Ovary (tissue), 9 donors: ENCODE results near the gene PDS5B. TPM values are rescaled to one million over a fixed set of nuclear protein-coding genes. Genes with fewer than 3 reads are reported as not detected.

Experiments used
- DNase-seq, 5 donors: peaks; one replicate each; pipeline ENCODE4 v3.0.0-alpha.2; 2019 to 2020
- H3K27ac ChIP-seq, 2 donors: fragments of 200-600 bp; one replicate each; pipeline versions ENCODE4 v1.5.1 to v1.8.0; 2019 to 2022
- H3K27me3 ChIP-seq: fragments of 200-600 bp; one replicate; pipeline ENCODE4 v1.8.0; 2022
- H3K36me3 ChIP-seq: fragments of 200-600 bp; sonication (generic); one replicate; pipeline ENCODE4 v1.5.1; 2019
- H3K4me1 ChIP-seq: one replicate; pipeline ENCODE4 v1.8.1; 2013; ENCODE audit warnings: mild to moderate bottlenecking, moderate library complexity; ENCODE audit not compliant: insufficient read depth
- H3K4me3 ChIP-seq: fragments of 200-600 bp; sonication (generic); one replicate; pipeline ENCODE4 v1.5.1; 2017
- H3K9me3 ChIP-seq, 2 donors: fragments of 200-600 bp in 1 of 2; sonication (generic) in 1 of 2; one replicate each; pipeline versions ENCODE4 v1.5.1 to v1.8.1; 2013 to 2019; ENCODE audit warnings: mild to moderate bottlenecking in 1 of 2, moderate library complexity in 1 of 2
- EP300 ChIP-seq: sonication (generic); formaldehyde crosslinking; IDR thresholded peaks from one replicate; pipeline ENCODE4 v1.6.1; 2017; ENCODE audit warnings: antibody characterized with exemption
- POLR2A ChIP-seq: fragments of 450-650 bp; IDR thresholded peaks from one replicate; pipeline ENCODE4 v1.6.1; 2017; ENCODE audit warnings: antibody characterized with exemption, mild to moderate bottlenecking, moderate library complexity
- WGBS, 3 donors: extraction: QIAGEN DNeasy Blood & Tissue Kit in 1 of 3; methylation state at CpG; one replicate each; pipeline versions ENCODE4 v1.1.5 to v1.1.7; 2013 to 2017; 5-methylcytosine and 5-hydroxymethylcytosine counted together
- intact Hi-C, 4 donors: fragments of 100-400 bp; cut with DNase I; formaldehyde crosslinking; loops; one replicate each; pipeline versions ENCODE4 v1.11.0 to v1.15.1; 2022 to 2023
- polyA plus RNA-seq, 2 donors: library from polyadenylated mRNA; stranded (reverse); fragments of 200-250 nt in 1 of 2; fragments of 350-450 nt in 1 of 2; fragmentation: Illumina TruSeq in 1 of 2; extraction: RNeasy Lipid Tissue Mini Kit (QIAGEN cat#74804) in 1 of 2; gene quantifications; one replicate each; pipeline ENCODE4 v1.2.3, GENCODE V29; 2013 to 2014
- total RNA-seq, 7 donors: library from RNA; depleted of rRNA in 2 of 7; stranded (reverse); fragments of >200 nt in 2 of 7; fragmentation: NEBNext Ultra II Directional in 3 of 7; extraction: Animal tissue kit (Norgen Biotek cat#: 25700) in 3 of 7; gene quantifications; one replicate each; pipeline versions ENCODE4 v1.1.0 to v1.2.4, GENCODE V29; 2016 to 2023
- TF ChIP-seq, protein P1 (sequence below), 3 donors: fragments of 450-650 bp in 2 of 3; fragments of 200-600 bp in 1 of 3; IDR thresholded peaks; one replicate each; pipeline versions ENCODE4 v1.5.1 to v1.8.0; 2016 to 2022; ENCODE audit warnings: antibody characterized with exemption in 3 of 3, mild to moderate bottlenecking in 1 of 3
- donor health status: DM: no; HTN: no; CAD: no; lungs with moderate emphysema.
- donor health status: DM: no; HTN: no; CAD: no.
- donor health status: Bipolar disorder and iron deficiency.
- donor health status: DM: yes; HTN: yes; CAD: no.
- donor health status: DM: no; HTN: no; CAD: no.
- donor health status: DM: yes; HTN: yes; CAD: no.

Gene PDS5B
- total and polyA plus RNA-seq, 9 donors = 13.6 to 74.9 (median 55.5) TPM

DNA sequence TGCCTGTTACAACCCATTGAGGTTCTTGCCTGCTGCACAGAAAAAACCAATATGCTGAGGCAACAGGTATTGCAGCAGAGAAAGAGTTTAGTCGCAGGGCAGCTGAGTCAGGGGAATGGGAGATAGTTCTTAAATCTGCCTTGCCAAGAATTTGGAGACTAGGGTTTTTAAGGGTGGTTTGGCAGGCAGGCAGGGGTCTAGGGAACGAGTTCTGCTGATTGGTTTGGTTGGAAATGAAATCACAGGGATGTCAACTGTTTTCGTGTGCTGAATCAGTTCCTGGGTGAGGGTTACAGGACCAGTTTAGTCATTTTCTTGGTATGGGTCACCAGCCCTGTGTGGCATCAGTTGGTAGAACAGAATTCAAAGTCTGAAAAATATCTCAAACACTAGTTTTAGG lies 36.6 kb downstream of the PDS5B start:
- TF ChIP-seq EP300 (no peak), POLR2A (no peak)
- TF ChIP-seq, protein P1, sequence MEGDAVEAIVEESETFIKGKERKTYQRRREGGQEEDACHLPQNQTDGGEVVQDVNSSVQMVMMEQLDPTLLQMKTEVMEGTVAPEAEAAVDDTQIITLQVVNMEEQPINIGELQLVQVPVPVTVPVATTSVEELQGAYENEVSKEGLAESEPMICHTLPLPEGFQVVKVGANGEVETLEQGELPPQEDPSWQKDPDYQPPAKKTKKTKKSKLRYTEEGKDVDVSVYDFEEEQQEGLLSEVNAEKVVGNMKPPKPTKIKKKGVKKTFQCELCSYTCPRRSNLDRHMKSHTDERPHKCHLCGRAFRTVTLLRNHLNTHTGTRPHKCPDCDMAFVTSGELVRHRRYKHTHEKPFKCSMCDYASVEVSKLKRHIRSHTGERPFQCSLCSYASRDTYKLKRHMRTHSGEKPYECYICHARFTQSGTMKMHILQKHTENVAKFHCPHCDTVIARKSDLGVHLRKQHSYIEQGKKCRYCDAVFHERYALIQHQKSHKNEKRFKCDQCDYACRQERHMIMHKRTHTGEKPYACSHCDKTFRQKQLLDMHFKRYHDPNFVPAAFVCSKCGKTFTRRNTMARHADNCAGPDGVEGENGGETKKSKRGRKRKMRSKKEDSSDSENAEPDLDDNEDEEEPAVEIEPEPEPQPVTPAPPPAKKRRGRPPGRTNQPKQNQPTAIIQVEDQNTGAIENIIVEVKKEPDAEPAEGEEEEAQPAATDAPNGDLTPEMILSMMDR (IDR thresholded peaks at IDR 0.05) = no peak
- H3K4me3 ChIP-seq = no peak overlapping the region
- H3K27ac ChIP-seq = no peak overlapping the region
- H3K36me3 ChIP-seq = no peaks in the 10 kb centered on the region
- WGBS, 3 donors = 95 to 98% (median 98%) methylated on average over 3 of the region's 3 CpGs
- peaks cover 7% of the 10 kb centered on the region for H3K4me1 ChIP-seq
- H3K9me3 ChIP-seq = no peaks in the 10 kb centered on the region
- no peaks in the 10 kb centered on the region for H3K27me3 ChIP-seq
- no peak for DNase-seq
- intact Hi-C loops = no loop called here

DNA sequence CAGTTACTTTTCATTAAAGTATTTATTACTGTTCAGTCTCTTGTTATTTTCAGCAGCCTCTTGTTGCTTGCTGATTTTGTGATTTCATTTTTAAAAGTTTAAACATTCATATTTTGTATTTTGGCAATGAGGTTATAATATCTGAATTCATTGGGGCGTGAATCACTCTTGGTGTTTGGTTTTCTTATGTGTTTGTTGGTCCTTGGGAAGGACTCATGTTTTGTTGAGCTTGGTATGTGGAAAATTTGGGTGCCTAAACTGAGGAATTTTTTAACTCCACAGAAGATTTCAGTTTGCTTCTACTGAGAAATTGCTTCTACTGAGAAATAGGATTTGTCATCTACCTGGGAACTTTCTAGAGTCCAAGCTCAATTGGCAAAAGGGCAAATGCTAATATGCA lies 38.2 kb downstream of the PDS5B start:
- Histone ChIP-seq H3K4me1 (peaks cover 7% of the 10 kb centered on the region), H3K27ac (no peak overlapping the region), H3K4me3 (no peak overlapping the region), H3K27me3 (no peaks in the 10 kb centered on the region), H3K9me3 (no peaks in the 10 kb centered on the region), H3K36me3 (no peaks in the 10 kb centered on the region)
- 9 to 21% (median 12%) methylated on average over 1 of the region's 1 CpG for WGBS, 3 donors
- intact Hi-C loops = no loop called here
- TF ChIP-seq, protein P1 (IDR thresholded peaks at IDR 0.05) = no peak
- no peak for TF ChIP-seq POLR2A
- no peak for TF ChIP-seq EP300
- no peak for DNase-seq

DNA sequence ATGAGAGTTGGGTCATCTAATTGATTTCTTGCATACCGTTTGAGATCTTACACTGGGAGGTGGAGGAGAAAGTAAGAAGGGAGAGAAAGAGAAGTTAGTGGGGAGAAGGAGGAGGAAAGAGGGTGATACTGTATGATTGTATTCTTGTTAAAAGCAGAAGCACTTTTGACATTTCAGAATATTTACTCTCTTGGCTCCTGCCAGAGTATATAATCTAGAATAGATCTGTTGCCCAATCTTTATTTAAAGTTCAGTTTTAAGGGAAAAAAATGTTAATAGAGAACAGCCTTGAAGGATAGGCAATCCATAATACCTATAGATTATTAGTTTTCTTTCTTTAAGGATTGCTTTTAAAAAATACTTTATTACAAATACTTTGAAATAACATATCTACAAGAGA lies 41.5 kb downstream of the PDS5B start:
- H3K27me3 ChIP-seq = no peaks in the 10 kb centered on the region
- DNase-seq = no peak
- H3K9me3 ChIP-seq = no peaks in the 10 kb centered on the region
- intact Hi-C loops = no loop called here
- H3K36me3 ChIP-seq = no peaks in the 10 kb centered on the region
- no peak overlapping the region for H3K27ac ChIP-seq
- TF ChIP-seq POLR2A = no peak
- no peak for TF ChIP-seq EP300
- TF ChIP-seq, protein P1 (IDR thresholded peaks at IDR 0.05) = no peak
- 24 to 42% (median 33%) methylated on average over 1 of the region's 1 CpG for whole genome bisulfite sequencing, 3 donors
- H3K4me1 ChIP-seq = peaks cover 7% of the 10 kb centered on the region
- H3K4me3 ChIP-seq = no peak overlapping the region

DNA sequence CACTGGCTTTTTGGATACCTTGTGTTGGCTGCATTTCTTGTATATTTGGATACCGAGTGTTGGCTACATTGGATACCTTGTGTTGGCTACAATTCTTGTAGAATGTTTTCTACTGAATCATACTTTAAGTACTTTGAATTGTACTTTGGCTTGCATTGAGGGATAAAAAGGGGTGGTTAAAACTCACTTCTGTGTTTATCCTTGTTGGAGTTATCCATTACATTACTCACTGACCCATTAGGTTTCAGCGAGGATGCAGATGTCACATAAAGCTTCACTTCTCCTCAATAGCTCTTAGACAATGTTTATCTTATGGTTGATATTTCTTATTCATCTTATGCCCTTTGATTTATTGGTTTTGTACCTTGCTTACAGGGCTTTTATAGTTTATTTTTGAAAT lies 43.1 kb downstream of the PDS5B start:
- 77 to 93% (median 88%) methylated on average over 2 of the region's 2 CpGs for WGBS, 3 donors

More for the DNA sequence above, 43.1 kb downstream of the PDS5B start:
- Histone ChIP-seq H3K36me3 (no peaks in the 10 kb centered on the region), H3K4me1 (peaks cover 7% of the 10 kb centered on the region), H3K9me3 (no peaks in the 10 kb centered on the region), H3K27ac (no peak overlapping the region), H3K4me3 (no peak overlapping the region), H3K27me3 (no peaks in the 10 kb centered on the region)
- no peak for DNase-seq
- intact Hi-C loops = no loop called here
- TF ChIP-seq, protein P1 (IDR thresholded peaks at IDR 0.05) = no peak
- TF ChIP-seq EP300 (no peak), POLR2A (no peak)
